ENCODE measurements around the gene CSRP1.
A peak's percentile ranks its signal among the peaks of the same experiment; 100 is the strongest.
"Not testable (repeated sequence)": the region's sequence is repeated elsewhere in the genome, so short reads cannot be mapped to it uniquely, and the experiment has no call there.

The CSRP1 gene

DNA sequence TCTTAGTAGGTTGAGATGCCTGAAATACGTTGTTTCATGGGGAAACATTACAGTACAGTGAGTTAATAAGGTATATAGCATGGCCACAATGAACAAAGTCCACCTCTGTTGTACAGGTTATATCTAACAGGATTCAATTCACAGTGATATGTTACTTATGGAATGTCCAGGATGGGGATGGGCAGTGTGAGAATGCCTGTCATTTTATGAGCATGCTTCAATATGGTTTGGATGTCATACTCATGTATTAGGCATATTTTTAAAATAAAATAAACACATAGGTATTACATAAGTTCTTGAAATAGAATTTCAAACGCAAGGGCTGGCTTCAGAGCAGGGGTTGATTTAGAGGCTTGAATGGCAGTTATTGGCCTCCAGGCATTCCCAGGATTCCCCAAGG, 31.8 kb downstream of the CSRP1 start:
- no peak for TF ChIP-seq CTCF (IDR thresholded peaks at IDR 0.05; ENCODE audit: poor library complexity, severe bottlenecking)
- peaks cover 36% of the 10 kb centered on the region for H3K4me1 ChIP-seq (ENCODE audit: insufficient read depth, poor library complexity, severe bottlenecking)

DNA sequence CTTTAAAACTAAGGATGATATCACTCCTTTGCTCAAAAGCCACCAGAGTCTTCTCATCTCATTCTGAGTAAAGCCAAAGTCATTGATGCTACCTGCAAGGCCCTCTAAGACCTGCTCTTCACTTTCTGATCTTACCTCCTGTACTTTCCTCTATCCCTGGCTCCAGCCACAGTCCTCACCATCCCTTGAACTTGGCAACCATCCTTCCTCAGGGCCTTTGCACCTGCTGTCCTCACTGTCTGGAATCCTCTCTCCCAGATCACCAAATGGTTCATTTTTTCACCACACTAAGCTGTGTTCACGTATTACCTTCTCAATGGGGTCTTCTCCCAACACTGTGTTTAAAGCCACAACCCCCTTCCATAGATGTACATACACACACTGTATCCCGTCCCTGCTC, 33.6 kb downstream of the CSRP1 start:
- H3K4me1 ChIP-seq (ENCODE audit: insufficient read depth, poor library complexity, severe bottlenecking) = peaks cover 34% of the 10 kb centered on the region
- TF ChIP-seq CTCF (IDR thresholded peaks at IDR 0.05; ENCODE audit: poor library complexity, severe bottlenecking) = no peak
- ATAC-seq (ENCODE audit: low read depth) = no peak
- H3K4me3 ChIP-seq (ENCODE audit: severe bottlenecking) = no peak overlapping the region
- H3K36me3 ChIP-seq (ENCODE audit: low read depth) = no peaks in the 10 kb centered on the region
- no peak overlapping the region for H3K27ac ChIP-seq (ENCODE audit: poor library complexity, severe bottlenecking)
- H3K9me3 ChIP-seq (ENCODE audit: severe bottlenecking) = no peaks in the 10 kb centered on the region
- no peaks in the 10 kb centered on the region for H3K27me3 ChIP-seq (ENCODE audit: insufficient read depth, poor library complexity, severe bottlenecking)
- no peak for DNase-seq (ENCODE audit: low spot score)

More for the DNA sequence above, 31.8 kb downstream of the CSRP1 start:
- Histone ChIP-seq H3K9me3 (ENCODE audit: severe bottlenecking) (no peaks in the 10 kb centered on the region), H3K27me3 (ENCODE audit: insufficient read depth, poor library complexity, severe bottlenecking) (no peaks in the 10 kb centered on the region), H3K4me3 (ENCODE audit: severe bottlenecking) (no peak overlapping the region), H3K27ac (ENCODE audit: poor library complexity, severe bottlenecking) (peak overlapping the region; percentile 83), H3K36me3 (ENCODE audit: low read depth) (no peaks in the 10 kb centered on the region)
- peak; percentile 85 for ATAC-seq (ENCODE audit: low read depth)
- DNase-seq (ENCODE audit: low spot score) = no peak

DNA sequence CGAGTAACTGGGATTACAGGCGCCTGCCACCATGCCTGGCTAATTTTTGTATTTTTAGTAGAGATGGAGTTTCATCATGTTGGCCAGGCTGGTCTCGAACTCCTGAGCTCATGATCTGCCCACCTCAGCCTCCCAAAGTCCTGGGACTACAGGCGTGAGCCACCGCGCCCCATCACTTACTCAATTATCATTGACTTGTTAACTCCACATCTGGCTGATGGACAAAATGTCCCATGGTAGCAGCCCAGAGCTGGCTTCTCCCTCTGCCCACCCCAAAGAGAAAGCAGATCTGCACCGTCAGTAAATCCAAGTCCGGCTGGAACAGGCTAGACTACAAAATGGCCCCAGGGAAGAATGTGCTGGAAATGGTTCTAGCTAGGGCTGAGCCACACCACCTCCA, 34.6 kb downstream of the CSRP1 start:
- H3K4me3 ChIP-seq (ENCODE audit: severe bottlenecking) = not testable (repeated sequence)

GRCh38 chr1:201471772-201472171, 35.2 kb downstream of the CSRP1 start:
- peak overlapping the region; percentile 22 for H3K27ac ChIP-seq (ENCODE audit: poor library complexity, severe bottlenecking)
- 0 out of 3 replicates have a peak, but pooled peaks have one; percentile 0 for ATAC-seq (ENCODE audit: low read depth)
- no peak for TF ChIP-seq CTCF (IDR thresholded peaks at IDR 0.05; ENCODE audit: poor library complexity, severe bottlenecking)

More for the DNA sequence above, 34.6 kb downstream of the CSRP1 start:
- H3K27ac ChIP-seq (ENCODE audit: poor library complexity, severe bottlenecking) = peak overlapping the region; percentile 22
- not testable (repeated sequence) for H3K27me3 ChIP-seq (ENCODE audit: insufficient read depth, poor library complexity, severe bottlenecking); DNase-seq (ENCODE audit: low spot score); H3K36me3 ChIP-seq (ENCODE audit: low read depth); H3K9me3 ChIP-seq (ENCODE audit: severe bottlenecking); ATAC-seq (ENCODE audit: low read depth)
- H3K4me1 ChIP-seq (ENCODE audit: insufficient read depth, poor library complexity, severe bottlenecking) = peaks cover 31% of the 10 kb centered on the region

GRCh38 chr1:201470581-201470980, 36.3 kb downstream of the CSRP1 start:
- no peaks in the 10 kb centered on the region for H3K9me3 ChIP-seq (ENCODE audit: severe bottlenecking)
- DNase-seq (ENCODE audit: low spot score) (no peak), ATAC-seq (ENCODE audit: low read depth) (no peak)
- no peaks in the 10 kb centered on the region for H3K27me3 ChIP-seq (ENCODE audit: insufficient read depth, poor library complexity, severe bottlenecking)
- peaks cover 20% of the 10 kb centered on the region for H3K4me1 ChIP-seq (ENCODE audit: insufficient read depth, poor library complexity, severe bottlenecking)
- peak overlapping the region; percentile 97 for H3K27ac ChIP-seq (ENCODE audit: poor library complexity, severe bottlenecking)
- no peak overlapping the region for H3K4me3 ChIP-seq (ENCODE audit: severe bottlenecking)
- no peak for TF ChIP-seq CTCF (IDR thresholded peaks at IDR 0.05; ENCODE audit: poor library complexity, severe bottlenecking)
- H3K36me3 ChIP-seq (ENCODE audit: low read depth) = peaks cover 19% of the 10 kb centered on the region

More at GRCh38 chr1:201471772-201472171, 35.2 kb downstream of the CSRP1 start:
- Histone ChIP-seq H3K27me3 (ENCODE audit: insufficient read depth, poor library complexity, severe bottlenecking) (no peaks in the 10 kb centered on the region), H3K36me3 (ENCODE audit: low read depth) (peaks cover 9% of the 10 kb centered on the region), H3K4me3 (ENCODE audit: severe bottlenecking) (no peak overlapping the region), H3K4me1 (ENCODE audit: insufficient read depth, poor library complexity, severe bottlenecking) (peaks cover 26% of the 10 kb centered on the region), H3K9me3 (ENCODE audit: severe bottlenecking) (no peaks in the 10 kb centered on the region)
- no peak for DNase-seq (ENCODE audit: low spot score)
